Activated CD4-positive, alpha-beta T cell treated with anti-CD3 and anti-CD28 coated beads, Interleukin-2, Interleukin-4, amounts not matched to agents 100 ng/mL and 50 ng/mL, durations not matched to agents 16 hours and 8 hours (primary cell): ENCODE results near the gene OCRL.

ENCODE experiments used
- DNase-seq: peaks from one replicate; pipeline ENCODE4 v3.0.0-alpha.2; 2020; ENCODE audit warnings: low spot score

OCRL gene

DNA sequence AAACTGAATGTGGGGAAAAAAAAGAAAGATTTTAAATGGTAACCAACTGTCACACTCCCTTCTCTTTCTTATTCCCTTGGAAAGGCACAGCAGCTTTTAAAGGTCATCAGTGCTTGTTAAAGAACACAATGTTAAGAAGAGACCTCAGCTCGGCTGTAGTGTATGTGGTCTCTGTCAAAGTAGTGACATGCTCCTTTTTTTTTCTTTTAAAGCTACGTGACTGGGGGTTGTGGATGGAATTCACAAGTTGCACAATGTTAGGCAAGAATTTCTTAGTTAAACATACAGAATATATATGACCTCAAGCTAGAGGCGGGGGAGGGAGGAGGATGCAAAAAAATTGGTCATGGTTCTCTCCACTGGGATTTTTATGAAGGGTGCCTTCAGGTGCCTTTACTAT lies 45.6 kb downstream of the OCRL start:
- DNase-seq = no peak

DNA sequence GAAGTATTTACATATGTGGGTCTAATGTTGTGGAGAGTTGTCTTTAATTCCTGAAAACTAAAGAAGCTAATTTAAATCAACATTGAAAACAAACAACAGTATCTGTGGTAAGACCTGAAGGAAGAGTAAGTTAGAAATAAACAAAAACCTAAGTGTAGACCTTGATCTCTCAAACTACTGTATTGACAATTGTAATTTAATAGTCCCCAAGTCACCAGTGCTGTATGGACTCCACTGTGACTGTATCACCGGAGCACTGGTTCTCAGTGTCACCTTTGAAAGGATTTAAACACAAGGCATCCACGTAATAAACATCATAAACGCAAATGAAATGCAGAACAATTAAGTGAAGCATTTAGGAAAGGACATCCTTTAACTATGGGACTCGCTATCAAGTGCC lies 46.4 kb downstream of the OCRL start:
- DNase-seq = no peak

DNA sequence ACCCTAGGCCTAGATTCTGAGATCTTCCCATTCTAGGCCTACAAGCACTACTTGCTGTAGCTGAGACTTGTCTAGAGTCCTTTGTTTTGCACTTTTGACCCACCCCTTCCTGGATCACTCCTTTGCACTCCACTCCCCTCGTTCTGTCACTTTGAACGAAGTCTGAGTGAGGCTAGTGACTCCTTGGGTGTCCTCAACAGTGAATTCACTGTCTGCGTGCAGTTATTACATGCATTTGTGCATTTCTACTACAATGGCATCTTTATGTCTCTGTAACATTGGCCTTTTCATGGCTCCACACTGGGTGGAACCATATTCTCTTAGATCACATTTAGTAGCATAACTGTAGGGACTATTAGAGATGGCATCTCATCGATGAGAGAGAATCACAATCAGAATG lies 50.5 kb downstream of the OCRL start:
- no peak for DNase-seq

DNA sequence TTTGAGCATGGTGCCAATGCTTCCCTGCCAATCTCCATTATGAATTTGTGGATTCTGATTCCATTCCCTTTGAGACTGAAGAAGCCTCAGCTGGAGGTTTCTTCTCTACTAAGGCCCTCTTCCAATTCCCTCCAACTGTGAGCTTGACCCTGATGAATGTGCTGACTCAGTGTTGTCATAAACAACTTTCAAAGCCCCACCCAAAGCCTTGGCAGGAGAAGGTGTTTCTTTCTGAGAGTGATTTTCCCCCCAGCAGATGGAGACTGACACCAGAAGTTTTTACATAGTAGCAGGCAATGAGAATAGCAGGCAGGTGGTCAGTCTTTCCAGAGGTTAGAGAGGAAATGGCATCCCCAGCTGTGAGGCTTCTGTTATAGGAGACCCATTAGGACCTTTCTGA lies 53.1 kb downstream of the OCRL start:
- no peak for DNase-seq

DNA sequence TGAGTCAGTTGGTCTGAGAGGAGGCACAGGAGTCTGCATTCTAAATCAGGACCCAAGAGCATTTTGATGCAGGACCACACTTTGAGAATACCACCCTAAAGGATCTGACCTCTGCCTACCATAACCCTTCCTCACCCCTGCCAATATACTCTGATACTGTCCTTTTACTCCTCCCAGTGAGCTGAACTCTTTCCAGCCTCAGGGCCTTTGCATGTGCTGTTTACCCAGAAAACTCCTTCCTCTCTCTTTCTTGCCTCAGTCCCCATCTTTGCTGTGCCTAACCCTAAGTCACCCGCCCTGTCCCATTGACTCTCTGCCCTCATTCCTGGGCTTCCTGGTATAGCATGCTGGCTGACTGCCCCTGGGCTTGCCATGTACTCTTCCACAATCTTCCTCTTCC lies 54.7 kb downstream of the OCRL start:
- no peak for DNase-seq

DNA sequence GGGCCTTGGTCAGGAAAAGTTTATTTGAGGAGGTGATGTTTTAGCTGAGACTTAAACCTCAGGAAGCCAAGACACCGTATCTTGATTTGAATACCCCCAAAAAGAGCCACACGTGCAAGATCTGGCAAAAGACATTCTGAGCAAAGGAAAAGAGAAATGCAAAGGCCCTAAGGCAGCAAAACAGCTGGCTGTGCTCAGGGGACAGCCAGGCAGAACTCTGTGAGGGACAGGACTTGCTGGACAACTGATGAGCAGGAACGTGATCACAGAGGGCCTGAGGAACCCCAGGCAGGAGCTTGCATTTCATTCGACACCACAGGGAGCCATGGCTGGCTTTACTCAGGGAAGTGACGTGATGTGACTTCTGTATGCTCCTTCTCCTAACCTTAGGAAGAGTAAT lies 56.0 kb downstream of the OCRL start:
- no peak for DNase-seq

DNA sequence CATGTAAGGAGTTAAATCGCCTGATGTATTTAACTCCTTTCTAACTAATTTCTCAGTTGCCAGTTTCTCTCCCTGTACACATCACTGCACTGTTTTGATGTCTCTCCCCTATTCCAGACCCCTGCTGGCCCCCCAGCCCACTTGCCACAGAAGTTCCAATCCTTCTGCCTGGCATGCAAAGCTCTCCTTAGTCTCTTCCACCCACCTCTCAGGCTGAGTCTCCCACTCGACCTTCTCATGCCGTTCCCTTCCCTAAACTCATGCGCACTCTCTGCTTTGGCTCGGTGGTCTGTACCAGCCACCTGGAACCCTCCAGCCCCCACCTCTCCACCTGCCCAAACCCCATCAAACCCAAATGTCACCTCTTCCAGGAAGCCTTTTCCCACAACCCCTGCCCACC lies 57.8 kb downstream of the OCRL start:
- DNase-seq = no peak

DNA sequence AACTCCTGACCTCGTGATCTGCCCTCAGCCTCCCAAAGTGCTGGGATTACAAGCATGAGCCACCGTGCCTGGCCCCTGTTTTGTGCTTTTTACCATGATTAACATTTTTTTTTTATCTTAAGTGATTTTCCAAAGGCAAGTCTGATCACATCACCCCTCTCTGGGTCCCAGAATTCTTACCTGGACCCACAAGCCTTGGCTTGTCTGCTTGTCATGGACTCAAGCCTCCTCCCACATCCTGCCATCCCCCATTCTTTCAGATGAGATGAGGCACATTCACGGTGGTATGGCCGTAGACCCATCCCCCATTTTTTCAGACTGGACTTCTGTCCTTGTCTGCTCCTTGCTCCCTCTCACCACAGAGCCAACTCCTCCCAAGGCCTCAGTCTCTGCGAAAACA lies 59.4 kb downstream of the OCRL start:
- no peak for DNase-seq

DNA sequence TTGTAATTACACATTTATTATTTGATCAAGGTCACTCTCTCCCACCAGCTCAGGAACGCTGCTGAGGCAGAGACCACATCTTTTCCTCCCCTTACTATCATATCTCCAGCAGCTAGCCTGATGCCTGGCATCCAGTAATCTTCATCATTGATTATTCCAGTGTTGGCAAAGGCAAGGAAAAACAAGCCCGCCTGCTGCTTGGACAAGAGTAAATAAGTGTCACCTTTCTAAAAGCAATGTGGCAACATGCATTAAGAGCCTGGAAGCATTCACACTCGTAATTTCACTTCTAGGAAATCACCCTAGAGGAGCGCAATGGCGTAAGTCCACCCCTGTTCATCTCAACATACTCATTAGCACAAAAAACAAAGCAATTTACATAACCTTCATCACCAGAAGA lies 59.9 kb downstream of the OCRL start:
- DNase-seq = no peak

DNA sequence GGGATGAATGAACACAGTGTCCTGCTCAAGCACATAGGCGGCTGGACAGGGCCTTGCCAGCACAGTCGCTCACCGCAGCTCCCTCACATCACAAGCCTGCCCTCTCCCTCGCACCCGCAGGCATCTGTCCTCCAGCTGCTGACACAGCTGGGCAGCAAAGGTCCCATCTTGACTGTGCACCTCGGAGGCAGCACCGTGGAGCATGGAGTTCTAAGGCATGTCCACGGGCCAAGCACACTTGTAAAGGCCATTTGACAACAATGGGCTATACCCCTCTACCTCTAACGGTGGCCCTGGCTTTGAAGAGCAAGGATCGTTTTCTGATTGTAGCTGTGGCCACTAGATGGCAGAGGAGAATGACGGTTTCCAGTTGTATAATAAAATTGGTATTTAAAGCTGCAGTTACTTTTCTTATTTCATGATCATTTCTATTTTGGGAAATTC lies 60.9 kb downstream of the OCRL start:
- DNase-seq = peak; percentile 25

DNA sequence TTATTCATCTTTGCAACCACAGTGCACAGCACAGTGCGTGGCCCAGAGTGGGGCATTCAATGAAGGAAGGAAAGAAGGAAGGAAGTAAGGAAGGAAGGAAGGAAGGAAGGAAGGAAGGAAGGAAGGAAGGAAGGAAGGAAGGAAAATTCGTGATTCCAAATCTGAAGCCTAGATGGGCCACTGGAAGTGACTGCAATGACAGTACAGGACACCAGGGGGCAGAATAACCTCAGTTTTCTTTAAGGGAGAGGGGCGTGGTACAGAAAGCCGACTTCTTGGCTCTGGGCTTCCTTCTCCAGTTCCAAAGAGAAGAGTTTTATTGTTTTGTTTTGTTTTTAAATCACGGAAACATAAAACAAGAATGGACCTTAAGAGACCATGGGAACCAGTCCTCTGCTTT lies 66.9 kb downstream of the OCRL start:
- peak; percentile 55 for DNase-seq

DNA sequence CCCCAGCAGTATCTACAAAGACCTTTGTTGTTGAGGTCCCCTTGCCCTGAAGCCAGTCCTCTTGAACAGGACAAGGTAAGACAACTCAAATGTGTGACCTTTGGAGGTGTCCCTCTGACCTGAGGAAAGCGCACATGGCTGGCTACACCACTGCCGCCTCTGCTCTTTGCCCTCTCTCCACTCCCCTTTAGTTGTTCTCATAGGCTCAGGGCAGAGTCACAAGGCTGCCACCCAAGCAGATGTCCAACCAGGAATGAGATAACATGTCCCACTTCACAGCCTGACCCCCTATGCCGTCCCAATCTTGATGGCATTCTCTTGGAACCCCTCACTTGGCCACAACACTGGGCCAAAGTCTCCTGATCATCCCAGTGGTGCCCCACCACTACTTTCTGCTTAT lies 68.4 kb downstream of the OCRL start:
- no peak for DNase-seq

DNA sequence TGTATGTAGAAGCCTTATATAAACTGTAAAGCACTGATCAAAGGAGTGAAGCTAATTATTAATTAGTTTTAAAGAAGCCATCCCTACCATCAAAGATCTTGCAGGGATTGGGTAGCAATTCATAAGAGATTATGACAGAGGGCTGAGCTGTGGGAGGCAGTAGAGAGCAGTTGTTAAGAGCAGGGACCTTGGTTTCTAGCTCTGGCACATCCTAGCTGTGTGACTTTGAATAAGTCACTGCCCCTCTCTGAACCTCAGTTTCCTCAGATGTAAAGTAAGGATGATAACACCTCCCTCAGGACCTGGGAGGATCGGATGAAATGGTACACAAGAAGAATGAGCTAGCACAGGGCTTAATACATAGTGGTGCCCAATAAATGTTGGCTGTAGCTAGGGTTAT lies 69.3 kb downstream of the OCRL start:
- no peak for DNase-seq

DNA sequence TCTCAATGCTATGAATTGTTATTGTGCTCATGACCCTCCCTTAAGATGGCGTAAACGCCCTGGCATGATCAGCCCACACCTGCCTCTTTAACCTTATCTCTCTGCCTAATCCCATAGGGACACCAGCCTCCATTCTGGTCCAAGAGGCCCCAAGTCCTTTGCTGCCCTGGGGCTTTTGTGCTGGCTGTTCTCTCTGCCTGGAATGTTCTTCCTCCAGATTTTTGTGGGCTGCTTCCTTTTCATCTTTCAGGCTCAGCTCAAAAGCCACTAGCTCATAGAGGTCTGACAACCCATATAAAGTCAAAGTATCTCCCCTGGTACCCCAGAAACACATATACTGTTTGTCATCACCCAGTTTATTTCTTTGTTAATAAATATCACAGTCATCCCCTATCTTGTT lies 72.3 kb downstream of the OCRL start:
- DNase-seq = no peak

DNA sequence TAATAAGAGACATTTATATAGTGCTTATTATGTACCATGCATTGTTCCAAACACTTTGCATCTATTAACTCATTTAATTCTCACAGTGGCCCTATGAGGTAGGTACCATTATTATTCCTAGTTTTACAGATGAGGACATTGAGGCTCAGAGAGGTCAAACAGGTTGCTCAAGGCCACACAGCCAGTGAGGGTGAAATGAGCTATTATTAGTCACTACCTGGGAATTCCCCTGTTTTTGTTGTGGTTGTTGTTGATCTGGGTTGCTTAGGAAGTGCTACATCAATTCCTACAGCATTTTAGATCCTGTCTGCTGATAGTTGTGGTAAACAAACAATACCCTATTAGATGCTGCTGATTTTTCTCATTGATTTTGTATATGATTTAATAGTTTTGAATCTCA lies 73.5 kb downstream of the OCRL start:
- DNase-seq = peak; percentile 17

DNA sequence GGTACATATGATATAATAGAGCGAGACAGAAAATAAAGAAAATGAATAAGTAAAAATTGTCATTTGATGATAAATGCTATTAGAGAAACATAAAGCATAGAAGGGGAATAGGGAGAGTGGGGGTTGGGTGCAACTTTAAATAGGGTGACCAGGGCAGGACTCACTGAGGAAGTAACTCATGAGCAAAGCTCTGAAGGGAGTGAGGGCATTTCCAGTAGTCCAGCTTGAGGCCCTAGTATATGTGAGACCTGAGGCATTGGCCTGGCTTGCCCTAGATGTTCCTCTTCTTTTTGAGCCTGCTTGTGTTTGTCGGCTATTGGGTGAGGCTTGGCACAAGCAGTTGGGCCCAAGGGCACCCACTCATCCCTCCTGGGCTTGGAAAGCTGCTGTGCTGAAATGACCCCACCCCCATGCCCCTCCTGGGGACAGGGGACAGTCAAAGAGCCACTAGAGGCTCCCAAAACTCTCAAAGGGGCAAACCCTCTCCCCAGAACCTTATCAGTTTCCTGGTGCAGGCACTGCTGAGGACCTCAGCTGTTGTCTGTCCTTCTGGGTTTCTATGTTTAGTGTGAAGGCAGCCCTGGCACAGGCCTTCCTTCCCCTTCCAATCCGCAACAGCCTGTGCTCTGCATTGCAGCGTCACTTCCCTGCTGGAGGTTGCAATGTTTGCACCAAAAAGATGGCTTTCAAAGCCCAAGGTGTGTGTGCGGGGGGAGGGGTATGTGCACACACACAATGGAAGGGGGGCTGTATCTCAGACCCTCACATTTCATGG lies 74.6 kb downstream of the OCRL start:
- no peak for DNase-seq

DNA sequence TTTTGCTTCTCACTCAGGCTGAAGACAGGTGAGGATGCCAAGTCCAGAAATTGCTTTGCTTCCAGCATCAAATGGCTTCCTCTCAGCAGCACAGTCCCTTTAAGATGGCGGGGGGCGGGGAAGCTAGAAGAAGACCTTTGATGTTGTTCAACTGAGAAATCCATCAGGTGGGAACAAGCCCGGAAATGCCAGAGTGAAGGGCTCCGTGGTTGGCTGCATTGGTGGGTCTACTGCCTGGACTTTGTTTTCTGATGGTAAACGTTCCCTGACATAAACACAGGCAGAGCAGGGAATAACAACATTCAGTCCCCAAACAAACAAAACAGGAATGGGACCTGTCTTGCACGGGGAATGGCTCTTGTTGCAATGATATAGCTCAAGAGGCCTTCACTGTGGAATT lies 77.4 kb downstream of the OCRL start:
- DNase-seq = no peak

DNA sequence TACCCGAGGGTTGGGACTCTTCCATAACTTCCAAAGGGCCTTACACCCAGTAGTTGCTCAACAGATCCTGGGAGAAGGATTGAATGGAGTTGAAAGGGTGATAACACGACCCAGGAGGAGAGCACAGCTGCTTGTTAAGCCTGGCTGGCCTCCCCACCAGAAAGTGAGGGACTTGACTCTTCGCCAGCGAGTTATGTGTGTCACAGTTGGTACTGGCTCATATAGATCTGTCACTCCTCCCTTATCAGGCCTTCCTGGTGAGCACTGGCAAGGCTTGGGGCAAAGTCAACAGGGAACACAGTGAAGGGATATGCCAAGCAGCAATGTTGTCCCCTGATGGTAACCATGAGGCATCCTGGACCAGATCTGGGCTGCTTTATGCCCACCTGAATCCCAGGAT lies 78.9 kb downstream of the OCRL start:
- DNase-seq = no peak

DNA sequence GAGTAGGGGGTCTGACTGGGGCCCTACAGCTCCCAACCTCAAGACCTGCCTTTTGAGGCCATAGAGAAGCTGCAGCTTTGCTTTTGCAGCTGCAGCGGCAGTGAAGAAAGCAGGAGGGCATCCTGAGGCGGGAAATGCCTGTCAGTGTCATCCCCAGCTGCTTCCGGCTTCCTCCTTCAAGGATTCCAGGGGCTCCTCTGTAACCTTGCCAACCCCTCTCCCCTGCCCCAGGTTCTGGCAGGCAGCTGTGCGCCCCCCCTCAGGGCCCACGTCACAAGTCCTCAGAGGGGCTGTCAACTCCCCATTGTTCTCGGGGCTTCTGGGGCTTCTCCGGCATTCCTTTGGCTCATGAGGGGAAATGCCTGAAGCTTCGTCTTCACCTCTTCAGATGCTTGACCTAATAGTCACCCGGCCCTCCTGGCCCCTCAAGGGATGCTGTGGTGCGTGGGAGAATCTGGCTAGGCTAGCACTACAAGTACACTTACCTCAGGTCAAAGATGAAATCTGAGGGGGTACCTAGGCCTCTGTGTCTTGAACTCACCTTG lies 82.8 kb downstream of the OCRL start:
- DNase-seq = no peak

DNA sequence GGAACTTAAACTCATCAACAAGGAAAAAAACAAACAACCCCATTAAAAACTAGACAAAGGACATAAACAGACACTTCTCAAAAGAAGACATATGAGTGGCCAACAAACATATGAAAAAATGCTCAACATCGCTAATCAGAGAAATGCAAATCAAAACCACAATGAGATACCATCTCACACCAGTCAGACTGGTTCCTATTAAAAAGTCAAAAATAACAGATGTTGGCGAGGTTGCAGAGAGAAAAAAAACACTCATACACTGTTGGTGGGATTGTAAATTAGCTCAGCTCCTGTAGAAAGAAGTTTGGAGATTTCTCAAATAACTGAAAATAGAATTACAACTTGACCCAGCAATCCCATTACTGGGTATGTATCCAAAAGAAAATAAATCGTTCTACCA lies 86.0 kb downstream of the OCRL start:
- no peak for DNase-seq

DNA sequence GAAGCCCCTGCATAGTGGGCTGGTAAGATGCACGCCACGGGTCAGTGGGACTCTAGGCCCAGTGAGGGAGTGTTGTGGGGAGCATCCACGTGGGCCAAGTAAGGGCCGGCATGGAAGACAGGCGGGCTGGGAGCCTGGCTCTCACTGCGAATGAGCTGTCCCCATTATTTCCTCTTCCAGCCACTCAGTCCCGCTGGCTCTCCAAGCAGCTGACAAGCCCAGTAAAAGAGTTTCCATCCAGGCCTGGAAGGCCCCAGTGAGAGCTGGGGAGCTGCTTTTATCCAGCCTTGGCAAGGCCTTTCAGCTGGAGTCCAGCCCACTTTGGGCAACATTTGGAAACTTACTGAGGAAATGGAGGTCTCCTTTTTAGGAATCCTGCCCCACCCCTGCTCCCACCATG lies 89.8 kb downstream of the OCRL start:
- no peak for DNase-seq

DNA sequence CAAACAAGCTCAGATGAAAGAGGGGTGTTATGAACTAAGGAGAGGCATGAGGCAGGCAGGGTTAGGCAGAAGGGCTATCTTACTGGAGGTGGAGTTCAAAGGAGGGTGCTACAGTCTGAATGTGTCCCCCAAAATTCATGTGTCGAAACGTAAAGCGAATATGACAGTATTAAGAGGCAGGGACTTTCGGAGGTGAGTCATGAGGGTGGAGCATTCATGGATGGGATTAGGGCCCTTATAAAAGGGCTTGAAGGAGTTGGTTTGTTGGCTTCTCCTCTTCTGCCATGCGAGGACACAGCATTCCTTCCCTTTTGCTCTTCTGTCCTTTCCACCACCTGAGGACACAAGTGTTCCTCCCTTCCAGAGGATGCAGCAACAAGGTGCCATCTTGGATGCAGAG lies 91.8 kb downstream of the OCRL start:
- no peak for DNase-seq

DNA sequence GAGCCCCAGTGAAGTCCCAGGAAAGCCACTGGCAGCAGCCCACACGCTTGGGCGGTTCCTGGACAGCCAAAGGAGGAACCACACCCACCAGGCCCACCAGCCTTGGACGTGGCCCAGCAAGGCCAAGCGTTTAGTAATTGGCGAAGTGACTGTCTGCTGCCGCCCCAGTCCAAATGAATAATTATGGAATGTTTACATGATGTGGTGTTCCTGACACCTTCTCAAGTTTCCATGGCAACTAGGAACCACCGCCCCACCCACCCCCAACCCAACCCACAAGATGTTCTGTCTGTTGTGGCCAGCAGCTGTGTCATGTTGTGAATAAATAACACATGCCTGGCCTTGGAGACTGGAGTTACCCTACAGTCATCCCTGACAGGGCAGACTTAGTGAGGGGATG lies 92.4 kb downstream of the OCRL start:
- no peak for DNase-seq

DNA sequence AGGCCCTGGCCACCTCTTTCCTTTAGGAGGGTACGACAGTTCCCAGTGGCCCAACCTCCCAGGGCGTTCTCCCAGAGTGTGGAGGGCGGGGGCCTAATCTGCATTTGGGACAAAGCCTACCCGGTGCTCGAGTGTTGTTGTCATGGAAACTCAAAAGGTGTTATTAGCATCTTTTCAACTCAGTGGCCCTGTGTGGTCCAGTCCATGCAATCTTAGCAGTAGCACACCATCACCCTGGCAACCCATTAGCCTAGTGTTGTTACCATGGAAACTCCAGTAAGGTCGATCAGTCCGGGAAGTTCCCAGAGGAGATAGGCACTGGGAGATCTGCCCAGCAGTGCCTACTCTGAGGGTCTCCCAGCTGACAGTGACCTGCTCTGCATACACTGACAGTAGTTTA lies 94.5 kb downstream of the OCRL start:
- no peak for DNase-seq
